Gastrocnemius medialis (tissue), 4 donors: ENCODE data around the gene ARL8B.

Source experiments
- POLR2A ChIP-seq, 2 donors: fragments of 450-650 bp; IDR thresholded peaks; one replicate each; pipeline ENCODE4 v1.6.1; 2017; ENCODE audit warnings: antibody characterized with exemption in 2 of 2, mild to moderate bottlenecking in 2 of 2, moderate library complexity in 2 of 2
- TF ChIP-seq, protein P1 (sequence below), 5 experiments: fragments of 450-650 bp in 3 of 5; fragments of 200-600 bp in 2 of 5; sonication (generic) in 2 of 5; IDR thresholded peaks in 4 of 5; conservative IDR thresholded peaks in 1 of 5; 1 replicate in 4 of 5; 2 replicates in 1 of 5; pipeline ENCODE4 v1.5.1; 2016 to 2019; ENCODE audit warnings: antibody characterized with exemption in 5 of 5, mild to moderate bottlenecking in 3 of 5, moderate library complexity in 3 of 5

DNA sequence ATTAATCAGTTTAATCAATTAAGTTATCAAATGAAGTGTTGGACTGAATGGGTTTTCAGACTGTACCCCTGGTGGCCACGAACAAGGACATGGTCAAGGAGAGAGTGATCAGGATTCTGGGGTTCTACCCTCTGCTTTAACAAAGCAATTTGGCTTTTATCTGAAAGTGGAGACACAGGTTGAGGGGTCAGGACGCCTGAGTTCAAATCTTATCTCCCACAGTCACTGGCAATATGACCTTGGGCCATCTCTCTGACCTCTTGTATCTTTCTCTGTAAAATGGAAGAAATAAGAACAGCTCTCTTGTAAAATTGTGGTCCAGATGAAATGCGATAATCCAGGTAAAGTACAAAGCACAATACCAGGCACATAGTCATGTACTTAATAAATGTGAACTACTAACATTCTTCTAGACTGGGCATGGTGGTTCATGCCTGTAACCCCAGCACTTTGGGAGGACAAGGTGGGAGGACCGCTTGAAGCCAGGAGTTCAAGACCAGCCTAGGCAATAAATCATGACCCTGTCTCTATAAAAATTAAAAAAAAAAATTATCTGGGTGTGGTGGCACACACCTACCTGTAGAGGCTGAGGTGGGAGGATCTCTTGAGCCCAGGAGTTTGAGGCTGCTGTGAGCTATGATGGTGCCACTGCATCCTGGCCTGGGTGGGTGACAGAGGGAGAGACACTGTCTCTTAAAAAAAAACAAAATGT lies 48.6 kb upstream of the ARL8B start:
- TF ChIP-seq, protein P1, sequence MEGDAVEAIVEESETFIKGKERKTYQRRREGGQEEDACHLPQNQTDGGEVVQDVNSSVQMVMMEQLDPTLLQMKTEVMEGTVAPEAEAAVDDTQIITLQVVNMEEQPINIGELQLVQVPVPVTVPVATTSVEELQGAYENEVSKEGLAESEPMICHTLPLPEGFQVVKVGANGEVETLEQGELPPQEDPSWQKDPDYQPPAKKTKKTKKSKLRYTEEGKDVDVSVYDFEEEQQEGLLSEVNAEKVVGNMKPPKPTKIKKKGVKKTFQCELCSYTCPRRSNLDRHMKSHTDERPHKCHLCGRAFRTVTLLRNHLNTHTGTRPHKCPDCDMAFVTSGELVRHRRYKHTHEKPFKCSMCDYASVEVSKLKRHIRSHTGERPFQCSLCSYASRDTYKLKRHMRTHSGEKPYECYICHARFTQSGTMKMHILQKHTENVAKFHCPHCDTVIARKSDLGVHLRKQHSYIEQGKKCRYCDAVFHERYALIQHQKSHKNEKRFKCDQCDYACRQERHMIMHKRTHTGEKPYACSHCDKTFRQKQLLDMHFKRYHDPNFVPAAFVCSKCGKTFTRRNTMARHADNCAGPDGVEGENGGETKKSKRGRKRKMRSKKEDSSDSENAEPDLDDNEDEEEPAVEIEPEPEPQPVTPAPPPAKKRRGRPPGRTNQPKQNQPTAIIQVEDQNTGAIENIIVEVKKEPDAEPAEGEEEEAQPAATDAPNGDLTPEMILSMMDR (IDR thresholded peaks at IDR 0.05 in 4 of 5, conservative IDR thresholded peaks at IDR 0.05 in 1 of 5) = no peak
- no peak for TF ChIP-seq POLR2A (IDR thresholded peaks at IDR 0.05)
